GM12875 (cell line): ENCODE data around the gene TPH2.

Experiments used
- H3K4me3 ChIP-seq: one replicate; pipeline ENCODE4 v1.5.1; 2011; ENCODE audit warnings: low read depth, low read length, control low read depth
- TF ChIP-seq, protein P1 (sequence below): IDR thresholded peaks from 2 replicates; pipeline ENCODE4 v1.5.1; 2011; ENCODE audit warnings: low read depth, mild to moderate bottlenecking, control low read depth, inconsistent platforms, low read length, moderate library complexity, borderline replicate concordance; ENCODE audit not compliant: insufficient read depth

TPH2 gene

DNA sequence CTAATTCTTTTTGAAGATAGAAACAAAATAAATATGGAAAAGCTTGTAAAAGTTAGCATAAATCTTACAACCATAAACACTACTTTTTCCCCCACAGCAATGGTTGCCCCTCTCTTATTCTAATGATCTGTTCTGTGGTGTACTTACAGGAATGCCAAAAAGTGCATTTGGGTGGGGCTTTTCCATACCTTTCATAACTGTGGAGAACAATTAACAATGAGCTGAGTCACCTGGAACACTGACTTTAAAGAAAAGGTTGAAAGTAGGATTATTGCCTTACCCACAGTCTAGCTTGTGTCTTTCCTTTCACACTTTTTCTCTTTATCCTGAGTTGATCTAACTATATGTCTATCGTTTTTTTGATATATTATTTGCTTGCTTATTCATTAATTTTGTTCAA, 86.9 kb downstream of the TPH2 start:
- H3K4me3 ChIP-seq, result no peak overlapping the region
- TF ChIP-seq, protein P1, sequence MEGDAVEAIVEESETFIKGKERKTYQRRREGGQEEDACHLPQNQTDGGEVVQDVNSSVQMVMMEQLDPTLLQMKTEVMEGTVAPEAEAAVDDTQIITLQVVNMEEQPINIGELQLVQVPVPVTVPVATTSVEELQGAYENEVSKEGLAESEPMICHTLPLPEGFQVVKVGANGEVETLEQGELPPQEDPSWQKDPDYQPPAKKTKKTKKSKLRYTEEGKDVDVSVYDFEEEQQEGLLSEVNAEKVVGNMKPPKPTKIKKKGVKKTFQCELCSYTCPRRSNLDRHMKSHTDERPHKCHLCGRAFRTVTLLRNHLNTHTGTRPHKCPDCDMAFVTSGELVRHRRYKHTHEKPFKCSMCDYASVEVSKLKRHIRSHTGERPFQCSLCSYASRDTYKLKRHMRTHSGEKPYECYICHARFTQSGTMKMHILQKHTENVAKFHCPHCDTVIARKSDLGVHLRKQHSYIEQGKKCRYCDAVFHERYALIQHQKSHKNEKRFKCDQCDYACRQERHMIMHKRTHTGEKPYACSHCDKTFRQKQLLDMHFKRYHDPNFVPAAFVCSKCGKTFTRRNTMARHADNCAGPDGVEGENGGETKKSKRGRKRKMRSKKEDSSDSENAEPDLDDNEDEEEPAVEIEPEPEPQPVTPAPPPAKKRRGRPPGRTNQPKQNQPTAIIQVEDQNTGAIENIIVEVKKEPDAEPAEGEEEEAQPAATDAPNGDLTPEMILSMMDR, result no peak

GRCh38 chr12:72028966-72029365, 90.3 kb downstream of the TPH2 start:
- TF ChIP-seq, protein P1, result no peak
- no peak overlapping the region for H3K4me3 ChIP-seq

DNA sequence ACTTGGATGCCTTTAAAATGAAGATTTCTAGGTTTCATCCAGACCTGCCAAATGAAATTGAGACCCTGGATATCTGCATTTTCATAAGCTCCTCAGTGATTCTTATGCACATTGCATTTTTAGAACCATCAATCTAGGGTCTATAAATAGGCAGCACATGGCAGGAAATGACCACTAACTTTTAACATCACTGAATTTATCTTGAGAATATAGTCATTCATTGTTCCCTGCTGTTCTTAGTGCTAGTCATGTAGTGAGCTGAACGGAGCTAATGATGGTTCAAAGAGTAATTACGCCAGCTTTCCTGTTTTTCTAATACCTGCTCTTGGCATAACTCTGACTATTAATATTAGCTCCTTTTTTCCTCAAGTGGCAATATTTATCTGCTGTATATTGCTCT, 91.6 kb downstream of the TPH2 start:
- H3K4me3 ChIP-seq, result no peak overlapping the region
- TF ChIP-seq, protein P1, result no peak

- H3K4me3 ChIP-seq, result no peak overlapping the region
- TF ChIP-seq, protein P1, result no peak
Measured at GRCh38 chr12:72031066-72031465, 92.4 kb downstream of the TPH2 start.

GRCh38 chr12:72033991-72034390, 95.3 kb downstream of the TPH2 start:
- TF ChIP-seq, protein P1, result no peak
- H3K4me3 ChIP-seq, result no peak overlapping the region

DNA sequence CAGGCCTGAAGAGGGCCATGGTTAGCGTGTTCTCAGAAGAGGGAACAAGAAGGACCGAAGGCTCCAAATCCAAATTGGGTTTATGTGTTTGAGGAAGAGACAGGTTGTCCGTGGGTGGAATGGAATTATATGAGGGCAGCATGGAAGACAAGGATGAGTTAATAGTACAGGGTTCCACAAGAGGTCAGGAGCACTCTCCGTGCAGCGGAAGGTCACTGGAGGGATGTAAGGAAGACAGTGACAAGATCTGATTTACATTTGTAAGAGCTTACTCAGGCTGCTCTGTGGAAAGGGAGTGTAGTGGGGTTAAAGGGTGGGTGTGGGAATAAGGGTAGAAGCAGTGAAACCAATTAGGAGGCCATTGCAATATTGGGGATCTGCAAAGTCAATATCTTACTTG, 97.0 kb downstream of the TPH2 start:
- H3K4me3 ChIP-seq, result no peak overlapping the region
- TF ChIP-seq, protein P1, result no peak

DNA sequence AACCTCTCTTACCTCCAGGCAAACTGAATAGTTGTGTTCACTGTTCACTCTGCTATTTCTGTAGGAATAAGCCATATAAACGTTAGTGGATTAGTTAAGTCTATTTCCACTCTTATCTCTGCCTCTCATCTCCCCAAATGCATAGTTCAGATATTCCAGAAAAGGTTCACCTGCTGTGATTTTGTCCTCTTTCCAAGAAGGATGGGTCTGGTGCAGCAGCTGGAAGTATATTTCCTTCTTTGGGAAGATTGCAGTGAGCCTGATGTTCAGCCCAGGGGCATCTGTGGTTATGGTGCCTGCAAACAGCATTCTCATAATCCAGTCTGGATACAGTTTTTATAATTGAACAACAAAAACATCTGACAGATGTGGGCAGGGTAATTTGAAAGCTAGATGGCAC, 97.7 kb downstream of the TPH2 start:
- H3K4me3 ChIP-seq, result no peak overlapping the region
- TF ChIP-seq, protein P1, result no peak
